Colonic mucosa (tissue), 4 donors: Measurements from ENCODE around the gene CSF1R. TPM values are rescaled to one million over a fixed set of nuclear protein-coding genes. Genes with fewer than 3 reads are reported as not detected.

Source experiments
- DNase-seq: peaks from one replicate; pipeline ENCODE4 v3.0.0-alpha.2; 2020
- H3K27ac ChIP-seq: fragments of 200-600 bp; one replicate; pipeline ENCODE4 v1.8.0; 2021
- H3K27me3 ChIP-seq: fragments of 200-600 bp; one replicate; pipeline ENCODE4 v1.8.0; 2021
- H3K36me3 ChIP-seq: fragments of 200-600 bp; one replicate; pipeline ENCODE4 v1.8.0; 2021
- H3K4me1 ChIP-seq: fragments of 200-600 bp; one replicate; pipeline ENCODE4 v1.8.0; 2021; ENCODE audit warnings: mild to moderate bottlenecking
- H3K4me3 ChIP-seq: fragments of 200-600 bp; one replicate; pipeline ENCODE4 v1.8.0; 2021
- H3K9ac ChIP-seq, 2 donors: one replicate each; pipeline ENCODE4 v1.7.0; 2013; ENCODE audit warnings: control low read depth in 2 of 2, low read depth in 2 of 2, low read length in 2 of 2
- H3K9me3 ChIP-seq: fragments of 200-600 bp; one replicate; pipeline ENCODE4 v1.8.0; 2021
- CTCF ChIP-seq: fragments of 200-600 bp; IDR thresholded peaks from one replicate; pipeline ENCODE4 v1.8.0; 2022; ENCODE audit warnings: antibody characterized with exemption, mild to moderate bottlenecking
- intact Hi-C: fragments of 100-400 bp; cut with DNase I; formaldehyde crosslinking; loops from one replicate; pipeline ENCODE4 v1.14.1; 2022
- total RNA-seq, 2 donors: library from RNA; stranded (reverse); fragmentation: NEBNext Ultra II Directional in 1 of 2; extraction: Animal tissue kit (Norgen Biotek cat#: 25700) in 1 of 2; gene quantifications; one replicate each; pipeline ENCODE4 v1.2.1, GENCODE V29; 2021
- donor health status: healthy.
- donor health status: DM: no; HTN: no; CAD: no.
- donor health status: DM: no; HTN: no; CAD: no.

CSF1R gene
- 10 to 100 TPM in 1 of 2 donors, 1 to 10 TPM in 1; 7.2 to 26.1 TPM for total RNA-seq

- intact Hi-C loops = no loop called here
- no peaks in the 10 kb centered on the region for H3K9me3 ChIP-seq
- no peaks in the 10 kb centered on the region for H3K36me3 ChIP-seq
- H3K27me3 ChIP-seq = no peaks in the 10 kb centered on the region
- TF ChIP-seq CTCF = no peak
- DNase-seq = no peak
- H3K27ac ChIP-seq = no peak within 1 kb of the TSS
- peak within 1 kb of the TSS; percentile 6 to 24 for H3K9ac ChIP-seq
- no peaks in the 10 kb centered on the region for H3K4me1 ChIP-seq
- H3K4me3 ChIP-seq = peak within 1 kb of the TSS; percentile 11
Observed at GRCh38 chr5:150085950-150086715, at the start of gene CSF1R. Gene CSF1R, minus strand, starts transcription at chr5:150086554. Its CDS starts 127 bp downstream, at chr5:150086427.

GRCh38 chr5:150135557-150136304, 49.4 kb upstream of the CSF1R start:
- Histone ChIP-seq H3K4me1 (no peaks in the 10 kb centered on the region), H3K36me3 (no peaks in the 10 kb centered on the region), H3K27me3 (no peaks in the 10 kb centered on the region), H3K9me3 (no peaks in the 10 kb centered on the region), H3K9ac (no peak overlapping the region), H3K27ac (no peak overlapping the region), H3K4me3 (no peak overlapping the region)
- intact Hi-C loops = loop anchor here (10.0 kb wide), 1 partner anchor 299 kb away; no protein-coding TSS in a partner anchor
- no peak for DNase-seq
- no peak for TF ChIP-seq CTCF

GRCh38 chr5:150134198-150134588, 47.8 kb upstream of the CSF1R start:
- intact Hi-C loops = loop anchor here (5.0 to 10.0 kb wide), 2 partner anchors 208 to 301 kb away; no protein-coding TSS in a partner anchor
- no peak overlapping the region for H3K9ac ChIP-seq
- no peak overlapping the region for H3K4me3 ChIP-seq
- no peaks in the 10 kb centered on the region for H3K9me3 ChIP-seq
- DNase-seq = no peak
- H3K36me3 ChIP-seq = no peaks in the 10 kb centered on the region
- H3K27ac ChIP-seq = no peak overlapping the region
- no peaks in the 10 kb centered on the region for H3K4me1 ChIP-seq
- H3K27me3 ChIP-seq = no peaks in the 10 kb centered on the region
- TF ChIP-seq CTCF = no peak

GRCh38 chr5:150133581-150134197, 47.3 kb upstream of the CSF1R start:
- Histone ChIP-seq H3K4me1 (no peaks in the 10 kb centered on the region), H3K4me3 (no peak overlapping the region), H3K27ac (no peak overlapping the region), H3K9ac (no peak overlapping the region), H3K36me3 (no peaks in the 10 kb centered on the region), H3K27me3 (no peaks in the 10 kb centered on the region), H3K9me3 (no peaks in the 10 kb centered on the region)
- TF ChIP-seq CTCF = no peak
- intact Hi-C loops = loop anchor here (5.0 to 10.0 kb wide), 2 partner anchors 209 to 301 kb away; no protein-coding TSS in a partner anchor
- DNase-seq = no peak

- DNase-seq = no peak
- no peak overlapping the region for H3K4me3 ChIP-seq
- H3K27me3 ChIP-seq = no peaks in the 10 kb centered on the region
- H3K9ac ChIP-seq = no peak overlapping the region
- intact Hi-C loops = loop anchor here (5.0 to 10.0 kb wide), 2 partner anchors 210 to 302 kb away; no protein-coding TSS in a partner anchor
- no peak overlapping the region for H3K27ac ChIP-seq
- TF ChIP-seq CTCF = no peak
- no peaks in the 10 kb centered on the region for H3K36me3 ChIP-seq
- no peaks in the 10 kb centered on the region for H3K9me3 ChIP-seq
- H3K4me1 ChIP-seq = no peaks in the 10 kb centered on the region
Observed at GRCh38 chr5:150132740-150133139, 46.4 kb upstream of the CSF1R start.
